Pancreas (tissue), 10 donors: Measurements from ENCODE around the gene FOSB. TPM values are rescaled to one million over a fixed set of nuclear protein-coding genes. Genes with fewer than 3 reads are reported as not detected.

Source experiments
- ATAC-seq, 4 donors: fragments of 200-7000 bp; cut with Tn5 transposase; one replicate each; pipeline versions ENCODE4 v1.8.0 to v1.9.1; 2020; ENCODE audit warnings: mild to moderate bottlenecking in 4 of 4, moderate library complexity in 4 of 4
- DNase-seq, 6 donors: peaks; one replicate each; pipeline ENCODE4 v3.0.0-alpha.2; 2020
- FAIRE-seq: peaks from 2 replicates; lab custom pipeline; 2012; peaks lifted over from hg19 to GRCh38; lab: Jason Lieb, UNC
- H3K27ac ChIP-seq, 4 donors: fragments of 200-600 bp; sonication (generic); 1 replicate in 3 of 4; 2 replicates in 1 of 4; pipeline versions ENCODE4 v1.5.0 to v1.8.0; 2020
- H3K27me3 ChIP-seq, 4 donors: fragments of 200-600 bp; one replicate each; pipeline ENCODE4 v1.8.0; 2021
- H3K36me3 ChIP-seq, 3 donors: fragments of 200-600 bp; sonication (generic) in 1 of 3; one replicate each; pipeline versions ENCODE4 v1.5.0 to v1.8.0; 2020 to 2021
- H3K4me1 ChIP-seq, 3 donors: fragments of 200-600 bp; one replicate each; pipeline ENCODE4 v1.8.0; 2021
- H3K4me3 ChIP-seq, 4 donors: fragments of 200-600 bp; sonication (generic) in 2 of 4; one replicate each; pipeline versions ENCODE4 v1.5.0 to v1.8.0; 2020 to 2021
- H3K9me3 ChIP-seq, 4 donors: fragments of 200-600 bp; one replicate each; pipeline ENCODE4 v1.8.0; 2021
- WGBS, 2 donors: extraction: QIAGEN DNeasy Blood & Tissue Kit; methylation state at CpG; one replicate each; pipeline ENCODE4 v1.1.7; 2013; 5-methylcytosine and 5-hydroxymethylcytosine counted together
- intact Hi-C, 3 donors: fragments of 100-400 bp; cut with DNase I; formaldehyde crosslinking; loops; one replicate each; pipeline versions ENCODE4 v1.11.1 to v1.14.2; 2022
- microRNA-seq, 2 donors: library from miRNA; unstranded; fragments of <30 nt; microRNA quantifications; one replicate each; pipeline versions ENCODE4 to v1.1.0, GENCODE V29; 2019 to 2020
- polyA plus RNA-seq, 2 donors: library from polyadenylated mRNA; stranded (reverse); fragments of 200-250 nt; gene quantifications; one replicate each; pipeline ENCODE4 v1.2.3, GENCODE V29; 2013
- total RNA-seq, 6 donors: library from RNA; stranded (reverse); fragmentation: NEBNext Ultra II Directional in 4 of 6; extraction: Animal tissue kit (Norgen Biotek cat#: 25700) in 4 of 6; gene quantifications; one replicate each; pipeline versions ENCODE4 v1.2.1 to v1.2.4, GENCODE V29; 2021 to 2023
- TF ChIP-seq, protein P1 (sequence below), 4 donors: fragments of 200-600 bp; sonication (generic) in 3 of 4; IDR thresholded peaks; one replicate each; pipeline versions ENCODE4 v1.5.0 to v1.8.0; 2021; ENCODE audit warnings: antibody characterized with exemption in 4 of 4
- donor health status: healthy with polysubstance abuse.
- donor health status: DM: no; HTN: no; CAD: no; lungs with moderate emphysema.
- donor health status: DM: no; HTN: no; CAD: no.
- donor health status: control.
- donor health status: control.
- donor health status: Bipolar disorder and iron deficiency.
- donor health status: DM: yes; HTN: yes; CAD: no.
- donor health status: DM: no; HTN: no; CAD: no.
- donor health status: DM: no; HTN: no; CAD: no.
- donor health status: DM: yes; HTN: yes; CAD: no.

Gene FOSB
- total and polyA plus RNA-seq, 8 donors, result 0.79 to 21.6 (median 6.2) TPM

DNA sequence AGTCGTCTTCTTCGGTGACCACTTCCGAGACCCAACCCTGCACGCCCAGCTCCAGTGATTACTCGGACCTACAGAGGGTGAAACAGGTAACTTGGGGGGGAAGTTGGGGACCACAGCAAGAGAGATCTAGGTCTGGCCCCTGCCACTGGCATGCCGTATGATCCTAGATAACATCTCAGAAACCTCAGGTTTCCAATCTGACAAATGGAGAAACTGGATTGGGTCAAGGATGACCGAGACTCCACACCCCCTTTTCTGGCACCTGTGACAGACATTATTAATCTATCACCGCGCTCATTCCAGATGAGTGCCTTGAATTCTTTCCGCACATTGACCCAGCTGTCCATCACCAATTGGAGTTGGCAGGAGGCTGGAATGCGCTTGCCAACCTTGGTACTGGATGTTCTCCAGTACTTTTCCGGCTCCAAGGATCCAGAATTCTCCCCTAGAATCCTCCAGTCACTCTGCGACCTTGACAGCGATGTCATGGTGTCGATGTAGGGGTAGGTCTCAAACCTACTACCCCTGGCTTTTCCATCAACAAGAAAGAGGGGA lies 56.9 kb downstream of the FOSB start:
- 38 to 39% methylated on average over 15 of the region's 15 CpGs for WGBS, 2 donors
- FAIRE-seq (no peak), DNase-seq (peak in 4 of 6 donors; percentile 70 to 83 (median 76)), ATAC-seq (peak; percentile 11 to 65 (median 54))
- Histone ChIP-seq H3K36me3 (peaks cover 0 to 10% (median 0%) of the 10 kb centered on the region in 3 donors), H3K9me3 (no peaks in the 10 kb centered on the region), H3K27me3 (no peaks in the 10 kb centered on the region), H3K4me1 (peaks cover 3 to 7% (median 6%) of the 10 kb centered on the region in 3 donors), H3K27ac (peak overlapping the region in 3 of 4 donors; percentile 5 to 28 (median 6)), H3K4me3 (no peak overlapping the region)
- TF ChIP-seq, protein P1, sequence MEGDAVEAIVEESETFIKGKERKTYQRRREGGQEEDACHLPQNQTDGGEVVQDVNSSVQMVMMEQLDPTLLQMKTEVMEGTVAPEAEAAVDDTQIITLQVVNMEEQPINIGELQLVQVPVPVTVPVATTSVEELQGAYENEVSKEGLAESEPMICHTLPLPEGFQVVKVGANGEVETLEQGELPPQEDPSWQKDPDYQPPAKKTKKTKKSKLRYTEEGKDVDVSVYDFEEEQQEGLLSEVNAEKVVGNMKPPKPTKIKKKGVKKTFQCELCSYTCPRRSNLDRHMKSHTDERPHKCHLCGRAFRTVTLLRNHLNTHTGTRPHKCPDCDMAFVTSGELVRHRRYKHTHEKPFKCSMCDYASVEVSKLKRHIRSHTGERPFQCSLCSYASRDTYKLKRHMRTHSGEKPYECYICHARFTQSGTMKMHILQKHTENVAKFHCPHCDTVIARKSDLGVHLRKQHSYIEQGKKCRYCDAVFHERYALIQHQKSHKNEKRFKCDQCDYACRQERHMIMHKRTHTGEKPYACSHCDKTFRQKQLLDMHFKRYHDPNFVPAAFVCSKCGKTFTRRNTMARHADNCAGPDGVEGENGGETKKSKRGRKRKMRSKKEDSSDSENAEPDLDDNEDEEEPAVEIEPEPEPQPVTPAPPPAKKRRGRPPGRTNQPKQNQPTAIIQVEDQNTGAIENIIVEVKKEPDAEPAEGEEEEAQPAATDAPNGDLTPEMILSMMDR (IDR thresholded peaks at IDR 0.05), result no peak
- intact Hi-C loops, result loop anchor here in 2 of 3 donors (5.0 to 10.0 kb wide), 2 partner anchors 110 to 118 kb away; partner anchors contain the start of gene EML2 (in 1 of the 2)

Small RNAs within 50 kb of the gene (microRNA-seq; reads per million reads assigned to microRNA genes)
- 0 reads per million in 2 donors for gene MIR6088

Other genes with a start within 250 kb of the FOSB start
- gene EXOC3L2, start 222.6 kb upstream of the FOSB start, total RNA-seq, result 1 to 10 TPM in 4 of 6 donors, under 1 TPM in 2; 0.59 to 2.6 (median 1.3) TPM
- 1 to 10 TPM; 3.1 to 4.5 TPM for gene EXOC3L2, start 222.6 kb upstream of the FOSB start, polyA plus RNA-seq
- 10 to 100 TPM; 13.9 to 22.8 (median 20.0) TPM for gene MARK4, start 216.7 kb upstream of the FOSB start, total RNA-seq
- 10 to 100 TPM; 12.8 to 21.0 TPM for gene MARK4, start 216.7 kb upstream of the FOSB start, polyA plus RNA-seq
- 1 to 10 TPM in 1 of 6 donors, not detected in 5; 1.2 TPM for gene CKM, start 145.1 kb upstream of the FOSB start, total RNA-seq
- gene CKM, start 145.1 kb upstream of the FOSB start, polyA plus RNA-seq, result 1 to 10 TPM in 1 of 2 donors, under 1 TPM in 1; 0.23 to 4.9 TPM
- gene KLC3, start 127.2 kb upstream of the FOSB start, total RNA-seq, result 1 to 10 TPM; 1.7 to 3.3 (median 2.4) TPM
- 1 to 10 TPM; 4.6 to 6.4 TPM for gene KLC3, start 127.2 kb upstream of the FOSB start, polyA plus RNA-seq
- gene ERCC2, start 97.4 kb upstream of the FOSB start, total RNA-seq, result 10 to 100 TPM in 2 of 6 donors, 1 to 10 TPM in 4; 7.1 to 13.0 (median 8.1) TPM
- gene ERCC2, start 97.4 kb upstream of the FOSB start, polyA plus RNA-seq, result 10 to 100 TPM; 16.1 to 19.5 TPM
- gene PPP1R13L, start 62.9 kb upstream of the FOSB start, total RNA-seq, result 10 to 100 TPM; 22.8 to 42.7 (median 27.6) TPM
- 10 to 100 TPM; 50.5 to 54.4 TPM for gene PPP1R13L, start 62.9 kb upstream of the FOSB start, polyA plus RNA-seq
- 1 to 10 TPM in 5 of 6 donors, under 1 TPM in 1; 0.91 to 5.3 (median 2.9) TPM for gene POLR1G, start 61.4 kb upstream of the FOSB start, total RNA-seq
- gene POLR1G, start 61.4 kb upstream of the FOSB start, polyA plus RNA-seq, result 1 to 10 TPM; 1.6 to 3.3 TPM
- 10 to 100 TPM; 28.9 to 33.5 (median 32.9) TPM for gene ERCC1, start 44.1 kb upstream of the FOSB start, total RNA-seq
- 10 to 100 TPM; 35.3 to 42.3 TPM for gene ERCC1, start 44.1 kb upstream of the FOSB start, polyA plus RNA-seq
- 1 to 10 TPM; 2.1 to 6.3 (median 3.2) TPM for gene RTN2, start 29.1 kb downstream of the FOSB start, total RNA-seq
- 1 to 10 TPM; 4.4 to 9.5 TPM for gene RTN2, start 29.1 kb downstream of the FOSB start, polyA plus RNA-seq
- gene PPM1N, start 30.4 kb downstream of the FOSB start, total RNA-seq, result under 1 TPM; 0.22 to 0.41 (median 0.30) TPM
- gene PPM1N, start 30.4 kb downstream of the FOSB start, polyA plus RNA-seq, result 1 to 10 TPM in 1 of 2 donors, under 1 TPM in 1; 0.53 to 2.1 TPM
- 10 to 100 TPM; 12.5 to 49.3 (median 25.1) TPM for gene VASP, start 39.5 kb downstream of the FOSB start, total RNA-seq
- gene VASP, start 39.5 kb downstream of the FOSB start, polyA plus RNA-seq, result 10 to 100 TPM; 32.7 to 34.3 TPM
- 1 to 10 TPM; 3.4 to 8.0 (median 6.0) TPM for gene OPA3, start 116.8 kb downstream of the FOSB start, total RNA-seq
- 1 to 10 TPM; 3.7 to 3.8 TPM for gene OPA3, start 116.8 kb downstream of the FOSB start, polyA plus RNA-seq
- gene GPR4, start 134.2 kb downstream of the FOSB start, total RNA-seq, result 1 to 10 TPM in 3 of 6 donors, under 1 TPM in 3; 0.56 to 2.2 (median 0.99) TPM
- 1 to 10 TPM; 2.4 to 3.0 TPM for gene GPR4, start 134.2 kb downstream of the FOSB start, polyA plus RNA-seq
- gene EML2, start 171.4 kb downstream of the FOSB start, total RNA-seq, result 10 to 100 TPM; 20.9 to 51.2 (median 28.3) TPM
- 10 to 100 TPM; 47.8 to 51.0 TPM for gene EML2, start 171.4 kb downstream of the FOSB start, polyA plus RNA-seq
- 10 to 100 TPM in 1 of 6 donors, 1 to 10 TPM in 5; 2.6 to 10.1 (median 6.6) TPM for gene GIPR, start 200.2 kb downstream of the FOSB start, total RNA-seq
- gene GIPR, start 200.2 kb downstream of the FOSB start, polyA plus RNA-seq, result 10 to 100 TPM; 28.7 to 49.0 TPM
- 100 to 1,000 TPM in 5 of 6 donors, 10 to 100 TPM in 1; 77.6 to 141 (median 133) TPM for gene SNRPD2, start 224.0 kb downstream of the FOSB start, total RNA-seq
- gene SNRPD2, start 224.0 kb downstream of the FOSB start, polyA plus RNA-seq, result 100 to 1,000 TPM; 125 to 183 TPM
- gene QPCTL, start 224.7 kb downstream of the FOSB start, total RNA-seq, result 1 to 10 TPM; 3.4 to 6.3 (median 4.9) TPM
- gene QPCTL, start 224.7 kb downstream of the FOSB start, polyA plus RNA-seq, result 1 to 10 TPM; 5.5 to 7.3 TPM